HG03558 (cell line): Measurements from ENCODE around the gene ELAVL1.
"Not testable (repeated sequence)": the region's sequence is repeated elsewhere in the genome, so short reads cannot be mapped to it uniquely, and the experiment has no call there.

Experiments used
- ATAC-seq: cut with Tn5 transposase; IDR thresholded peaks from one replicate; pipeline ENCODE4 v1.9.1; 2021; ENCODE audit warnings: moderate number of reproducible peaks; ENCODE audit not compliant: unreplicated experiment; ENCODE audit errors: extremely low read depth

ELAVL1 gene

DNA sequence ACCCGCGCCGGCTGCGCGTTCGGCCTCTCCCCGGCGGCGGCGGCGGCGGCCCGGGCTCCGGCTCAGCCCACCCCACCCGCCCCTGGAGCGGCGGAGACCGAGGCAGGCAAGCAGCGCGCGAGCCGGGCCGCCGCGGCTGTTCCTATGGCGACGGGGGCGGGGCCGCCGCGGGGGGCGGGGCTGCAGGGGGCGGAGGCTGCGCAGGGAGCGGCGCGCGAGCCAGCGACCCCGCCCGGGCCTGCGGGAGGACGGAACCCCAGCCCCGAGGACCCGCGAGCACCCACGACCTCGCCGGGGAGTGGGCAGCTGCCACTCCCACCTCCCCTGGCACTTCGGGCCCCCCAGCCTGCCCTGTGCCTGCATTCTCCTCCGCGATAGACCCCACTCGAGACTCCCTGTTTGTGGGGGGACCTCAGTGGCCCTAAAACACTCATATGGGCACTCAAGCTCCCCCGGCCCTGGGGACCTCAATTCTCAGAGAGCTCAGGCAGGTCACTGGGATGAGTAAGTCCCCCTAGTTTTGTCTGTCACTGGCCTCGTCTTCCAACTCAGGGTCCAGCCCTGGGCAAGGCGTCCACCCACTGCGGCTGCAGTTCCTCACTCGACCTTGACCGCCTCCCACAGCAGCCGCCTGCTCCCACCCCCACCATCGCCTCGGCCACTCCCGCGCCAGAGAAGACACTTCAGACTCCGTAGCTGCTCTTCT is 79.3 kb downstream of the ELAVL1 start, which contains the start of gene CTXN1:
Gene CTXN1, minus strand, starts transcription at position 115 of the 706 bp plus-strand sequence. CDS start 597 bp downstream, outside the sequence.
- ATAC-seq, result no peak

DNA sequence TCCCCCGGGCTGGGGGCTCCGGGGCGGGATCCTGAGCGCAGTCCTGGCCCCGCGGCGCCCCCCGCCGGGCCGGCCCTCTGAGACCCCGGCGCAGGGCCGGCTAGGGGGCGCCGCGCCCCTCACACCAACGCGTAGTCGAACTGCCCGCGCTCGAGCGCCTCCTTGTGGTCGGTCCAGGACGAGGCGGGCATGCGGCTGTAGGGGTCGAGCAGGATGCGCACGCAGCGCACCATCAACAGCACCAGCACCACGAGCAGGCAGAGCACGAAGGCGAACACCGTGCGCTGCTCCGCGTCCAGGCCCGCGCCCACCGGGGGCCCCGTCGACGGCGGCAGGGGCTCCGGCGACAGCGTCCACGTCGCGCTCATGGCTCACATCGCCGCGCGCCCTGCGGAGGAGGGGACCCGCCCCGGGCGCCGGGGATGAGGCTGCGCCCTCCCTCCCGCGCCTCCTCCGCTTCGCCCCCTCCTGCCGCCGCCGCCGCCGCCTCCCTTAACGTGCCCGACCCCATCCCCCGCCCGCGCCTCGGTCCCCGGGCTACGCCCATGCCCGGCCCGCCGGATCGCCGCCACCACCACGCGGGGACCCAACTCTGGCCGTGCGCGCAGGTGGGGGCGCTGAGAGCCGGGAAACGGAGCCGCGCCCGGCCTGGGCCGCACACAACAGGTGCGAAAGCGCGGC is 80.1 kb downstream of the ELAVL1 start:
- no peak for ATAC-seq

DNA sequence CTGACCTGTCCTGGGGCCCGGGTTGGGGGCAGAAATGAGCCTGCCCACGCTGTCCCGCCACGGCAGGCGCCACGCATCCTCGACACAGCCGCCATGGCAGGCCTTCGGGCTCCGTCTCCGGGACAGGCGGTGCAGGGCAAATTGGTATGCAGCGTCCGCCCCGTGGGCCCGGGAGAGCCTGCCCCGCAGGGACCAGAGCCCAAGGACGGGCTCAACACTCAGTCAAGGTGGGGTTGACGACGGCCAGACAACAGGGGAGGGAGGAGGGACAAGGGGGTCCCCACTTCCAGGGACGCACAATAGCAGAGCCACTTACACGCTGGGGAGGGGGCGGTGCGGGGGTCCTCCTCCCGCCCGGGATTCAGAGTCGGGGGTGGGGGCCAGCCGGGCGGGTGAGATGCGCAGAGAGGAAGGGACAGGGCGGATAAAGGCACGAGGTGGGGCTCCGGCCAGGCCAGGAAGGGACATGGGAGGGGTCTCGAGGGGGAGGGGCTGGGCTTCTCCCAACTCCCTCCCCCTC is 80.7 kb downstream of the ELAVL1 start:
- no peak for ATAC-seq

DNA sequence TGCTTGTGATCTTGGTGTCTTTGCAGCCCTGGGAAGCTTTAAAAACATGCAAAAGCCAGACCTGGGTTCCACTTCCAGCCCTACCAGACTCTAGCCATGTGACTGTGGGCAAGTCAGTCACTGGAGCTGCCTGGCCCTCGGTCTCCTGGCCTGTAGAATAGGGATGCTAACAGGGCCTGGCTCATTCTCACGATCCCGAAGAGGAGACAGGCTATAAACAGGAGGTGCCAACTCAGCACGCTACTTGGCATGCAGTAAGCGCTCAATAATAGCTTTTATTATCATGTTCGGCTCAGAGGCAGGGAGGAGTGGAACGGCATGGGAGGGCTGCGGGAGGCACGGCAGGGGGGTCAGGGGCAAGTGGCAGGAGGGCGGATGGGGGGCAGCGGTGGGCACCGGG is 81.2 kb downstream of the ELAVL1 start:
- ATAC-seq, result no peak

DNA sequence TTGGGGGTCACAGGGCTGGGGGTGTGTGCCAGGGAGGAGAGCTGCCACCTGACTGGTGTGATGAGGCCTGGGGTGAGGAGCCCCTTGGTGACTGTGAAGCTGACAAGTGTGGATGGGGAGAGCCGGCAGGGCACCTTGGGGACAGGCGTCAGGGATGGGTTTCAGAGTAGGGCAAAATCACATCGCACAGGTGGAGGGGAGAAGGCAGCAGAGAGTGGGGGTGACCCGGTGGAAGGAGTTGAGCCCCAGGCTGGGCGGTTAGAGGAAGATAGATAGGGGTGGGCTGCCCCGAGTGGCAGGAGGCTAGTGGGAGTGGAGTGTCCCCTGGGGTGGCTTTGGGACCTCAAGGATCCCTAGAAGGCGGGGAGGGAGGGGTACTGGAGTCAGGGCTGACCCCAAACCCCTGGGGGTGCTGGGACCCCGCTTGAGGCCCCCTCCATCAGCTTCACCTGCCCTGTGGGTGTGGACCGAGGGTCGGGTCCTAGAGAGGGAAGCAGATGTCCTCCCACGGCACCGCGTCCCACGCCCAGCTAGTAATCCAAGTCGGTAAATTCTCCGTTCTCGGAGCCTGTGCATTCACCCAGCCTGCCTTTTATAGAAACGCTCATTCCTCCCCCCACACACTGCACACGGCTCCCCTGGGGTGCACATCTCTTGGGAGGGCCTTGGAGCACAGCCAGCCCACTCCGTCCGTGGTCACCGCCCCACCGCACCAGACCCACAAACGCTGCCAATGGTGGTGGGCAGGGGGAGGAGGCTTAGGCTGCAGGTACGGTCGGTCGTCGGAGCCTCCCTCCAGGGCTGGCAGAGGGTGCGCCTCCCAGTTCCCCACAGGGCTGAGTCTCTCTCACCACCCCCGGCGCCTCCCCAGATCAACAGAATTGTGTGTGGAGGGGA is 81.9 kb downstream of the ELAVL1 start:
- ATAC-seq, result no peak

DNA sequence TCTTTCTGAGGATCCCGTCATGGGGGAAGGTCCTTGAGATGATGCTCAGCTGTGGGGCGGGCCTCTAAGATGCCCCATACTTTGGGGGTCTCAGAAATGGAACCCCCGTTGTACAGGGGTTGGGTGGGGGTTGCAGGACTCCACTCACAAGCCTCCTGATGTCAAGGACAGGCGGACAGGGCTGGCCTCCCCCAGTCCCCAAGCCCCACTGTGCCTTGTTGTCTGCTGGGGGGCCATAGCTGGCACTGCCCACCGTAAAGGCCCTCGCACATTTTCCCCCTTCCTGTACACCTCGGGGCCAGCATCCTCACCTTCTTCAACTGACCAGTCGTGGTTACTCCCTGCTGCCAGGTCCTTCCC is 82.6 kb downstream of the ELAVL1 start:
- no peak for ATAC-seq

DNA sequence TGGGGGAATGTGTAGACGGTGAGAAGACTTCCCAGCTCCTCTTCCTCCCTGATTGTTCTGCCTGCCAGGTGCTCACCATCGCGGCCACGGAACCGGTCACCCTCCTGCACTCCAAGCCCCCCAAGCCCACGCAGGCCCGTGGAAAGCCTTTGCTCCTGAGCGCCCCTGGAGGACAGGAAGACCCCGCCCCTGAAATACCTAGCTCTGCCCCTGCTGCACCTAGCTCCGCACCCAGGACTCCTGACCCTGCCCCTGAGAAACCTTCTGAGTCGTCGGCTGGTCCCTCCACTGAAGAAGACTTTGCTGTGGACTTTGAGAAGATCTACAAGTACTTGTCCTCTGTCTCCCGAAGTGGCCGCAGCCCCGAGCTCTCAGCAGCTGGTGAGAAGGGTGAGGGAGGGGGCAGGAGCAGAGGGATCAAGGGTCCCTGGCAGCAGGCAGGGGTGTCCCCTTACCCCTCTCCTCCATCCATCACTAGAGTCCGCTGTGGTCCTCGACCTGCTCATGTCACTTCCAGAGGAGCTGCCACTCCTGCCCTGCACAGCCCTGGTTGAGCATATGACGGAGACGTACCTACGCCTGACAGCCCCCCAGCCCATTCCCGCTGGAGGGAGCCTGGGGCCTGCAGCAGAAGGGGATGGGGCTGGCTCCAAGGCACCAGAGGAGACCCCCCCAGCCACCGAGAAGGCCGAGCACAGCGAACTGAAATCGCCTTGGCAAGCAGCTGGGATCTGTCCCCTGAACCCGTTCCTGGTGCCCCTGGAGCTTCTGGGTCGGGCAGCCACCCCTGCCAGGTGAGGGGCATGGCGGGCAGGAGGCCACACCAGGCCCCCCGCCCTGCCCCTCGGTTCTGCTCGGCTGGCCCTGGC is 83.2 kb downstream of the ELAVL1 start:
- no peak for ATAC-seq

DNA sequence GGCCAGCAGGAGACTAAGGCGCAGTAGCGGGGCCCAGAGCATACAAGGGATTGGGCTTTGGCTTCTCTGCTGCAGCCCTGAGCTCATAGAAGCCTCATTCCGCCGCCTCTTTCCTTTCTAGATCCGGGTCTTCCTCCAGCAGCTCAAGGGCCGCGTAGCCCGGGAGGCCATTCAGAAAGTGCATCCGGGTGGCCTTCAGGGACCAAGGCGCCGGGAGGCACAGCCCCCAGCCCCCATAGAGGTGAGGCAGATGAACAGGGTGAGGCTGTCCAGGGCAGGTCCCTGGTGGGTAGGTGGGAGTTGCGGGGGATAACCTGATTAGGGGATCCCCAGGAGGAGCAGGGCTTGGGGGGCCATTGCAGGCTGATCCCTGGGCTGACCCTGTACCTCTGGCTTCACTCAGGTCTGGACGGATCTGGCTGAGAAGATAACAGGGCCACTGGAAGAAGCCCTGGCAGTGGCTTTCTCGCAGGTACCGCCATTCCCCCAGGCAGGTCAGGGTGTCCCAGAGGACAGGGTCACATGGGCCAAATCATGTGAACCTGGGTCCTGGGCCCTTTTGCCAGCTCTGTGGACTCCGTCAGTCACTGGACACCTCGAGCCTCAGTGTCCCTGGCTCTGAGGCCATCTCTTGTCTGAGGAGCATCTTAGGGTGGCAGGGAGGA is 84.0 kb downstream of the ELAVL1 start:
- ATAC-seq, result no peak

DNA sequence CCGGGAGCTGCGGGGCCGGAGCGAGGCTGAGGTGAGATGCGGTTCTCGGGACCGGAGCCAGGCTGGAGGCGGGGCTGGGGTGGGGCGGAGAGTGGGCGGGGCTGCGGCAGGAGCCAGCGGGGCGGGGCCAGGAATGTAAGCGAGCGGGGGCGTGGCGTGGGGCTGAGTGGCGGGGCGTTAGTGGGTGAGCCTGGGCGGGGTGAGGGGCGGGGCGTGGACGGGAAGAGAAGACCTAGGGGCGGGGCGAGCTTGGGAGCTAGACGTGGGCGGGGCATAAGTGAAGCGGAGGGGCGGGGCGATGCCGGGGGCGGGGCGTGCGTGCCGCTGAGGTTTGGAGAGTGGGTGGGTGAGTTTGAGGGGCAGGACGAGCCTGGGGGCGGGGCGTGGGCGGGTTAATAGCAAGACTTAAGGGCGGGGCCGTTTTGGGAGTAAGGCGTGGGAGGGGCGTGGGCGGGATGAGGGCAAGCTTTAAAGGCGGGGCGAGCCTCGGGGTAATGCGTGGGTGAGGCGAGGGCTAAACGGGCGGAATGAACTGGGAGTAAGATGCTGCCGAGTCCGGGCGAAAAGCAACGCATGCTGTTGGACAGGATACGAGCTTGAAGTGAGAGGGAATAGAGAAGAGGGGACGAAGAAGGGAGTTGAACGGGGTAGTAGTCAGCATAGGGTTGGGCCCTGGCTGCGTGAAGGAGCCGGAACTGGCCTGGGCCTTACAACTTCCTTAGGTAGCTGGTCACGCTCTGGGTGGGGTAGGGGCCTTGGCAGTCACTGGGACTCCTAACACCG is 84.7 kb downstream of the ELAVL1 start:
- no peak for ATAC-seq

DNA sequence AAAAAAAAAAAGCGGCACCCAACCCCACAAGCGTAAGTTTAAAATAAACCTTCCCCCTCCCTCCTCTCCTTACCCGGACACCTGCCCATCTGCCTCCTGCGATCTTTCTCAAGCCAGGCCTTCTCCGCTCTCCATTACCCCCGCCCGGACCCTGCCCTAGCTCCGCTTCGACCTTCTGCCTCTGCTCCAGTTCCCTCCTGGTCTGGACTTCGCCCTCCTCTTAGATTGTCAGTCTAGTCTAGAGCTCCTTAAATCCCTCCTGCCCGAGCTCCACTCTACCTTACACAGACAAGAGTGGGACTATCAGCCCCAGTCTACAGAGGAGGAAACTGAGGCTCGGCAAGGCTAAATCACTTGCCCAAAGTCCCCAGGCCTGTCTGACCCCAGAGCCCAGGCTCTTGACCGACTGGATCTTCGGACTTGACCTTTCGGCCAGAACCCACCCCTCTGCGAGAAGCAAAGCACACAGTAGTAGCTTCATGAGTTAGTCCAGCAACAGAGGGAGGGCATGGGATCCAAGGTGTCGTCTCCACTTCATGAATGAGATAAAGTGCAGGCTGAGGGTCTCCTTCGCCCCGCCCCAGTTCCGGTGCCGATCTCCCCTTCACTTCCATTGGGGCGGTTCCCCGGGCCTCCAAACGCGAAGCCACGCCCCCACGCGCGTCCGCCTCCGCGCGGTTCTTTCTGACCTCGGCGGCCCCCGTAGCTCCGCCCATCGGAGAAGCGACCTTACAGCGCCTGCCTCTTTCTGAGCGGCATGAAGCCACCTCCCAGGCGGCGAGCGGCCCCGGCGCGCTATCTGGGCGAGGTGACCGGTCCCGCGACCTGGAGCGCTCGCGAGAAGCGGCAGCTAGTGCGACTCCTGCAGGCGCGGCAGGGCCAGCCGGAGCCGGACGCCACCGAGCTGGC is 85.6 kb downstream of the ELAVL1 start, which contains the start of gene SNAPC2:
Gene SNAPC2, plus strand, starts transcription at position 729 of the 909 bp plus-strand sequence. Its CDS starts 29 bp downstream, at position 758.
- ATAC-seq, result no peak

DNA sequence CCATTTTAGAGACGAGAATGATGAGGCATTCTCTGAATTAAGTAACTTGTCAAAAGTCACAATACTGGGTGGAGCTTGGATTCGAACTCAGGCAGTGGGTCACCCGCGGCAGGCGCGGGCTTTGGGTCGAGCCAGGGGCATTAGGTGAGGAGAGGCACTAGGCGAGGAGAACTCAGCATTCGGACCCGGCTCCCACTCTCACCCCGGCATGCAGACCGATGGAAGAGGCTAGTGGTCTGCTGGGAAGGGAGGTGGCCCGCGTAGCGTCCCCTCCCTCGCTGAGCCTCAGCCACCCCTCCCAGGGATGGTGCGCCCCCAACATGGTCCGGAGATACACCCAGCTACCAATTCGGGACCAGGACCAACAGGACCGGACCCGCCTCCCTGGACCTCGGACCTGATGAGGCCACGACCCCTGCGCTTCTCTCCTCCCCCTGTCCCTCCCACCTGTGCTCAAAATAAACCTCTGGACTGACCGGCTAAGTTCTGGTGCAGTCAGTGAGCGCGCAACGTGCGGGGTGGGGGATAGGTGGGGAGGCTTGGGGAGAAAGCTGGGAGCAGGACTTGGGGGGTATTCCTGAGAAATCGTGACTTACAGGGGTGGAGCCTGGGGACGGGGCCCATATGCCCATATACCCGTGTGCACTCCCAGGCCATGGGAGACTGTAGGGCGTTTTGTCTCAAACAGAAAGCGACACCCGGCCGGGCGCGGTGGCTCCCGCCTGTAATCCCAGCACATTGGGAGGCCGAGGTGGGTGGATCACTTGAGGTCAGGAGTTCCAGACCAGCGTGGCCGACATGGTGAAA is 86.6 kb downstream of the ELAVL1 start:
- no peak for ATAC-seq

DNA sequence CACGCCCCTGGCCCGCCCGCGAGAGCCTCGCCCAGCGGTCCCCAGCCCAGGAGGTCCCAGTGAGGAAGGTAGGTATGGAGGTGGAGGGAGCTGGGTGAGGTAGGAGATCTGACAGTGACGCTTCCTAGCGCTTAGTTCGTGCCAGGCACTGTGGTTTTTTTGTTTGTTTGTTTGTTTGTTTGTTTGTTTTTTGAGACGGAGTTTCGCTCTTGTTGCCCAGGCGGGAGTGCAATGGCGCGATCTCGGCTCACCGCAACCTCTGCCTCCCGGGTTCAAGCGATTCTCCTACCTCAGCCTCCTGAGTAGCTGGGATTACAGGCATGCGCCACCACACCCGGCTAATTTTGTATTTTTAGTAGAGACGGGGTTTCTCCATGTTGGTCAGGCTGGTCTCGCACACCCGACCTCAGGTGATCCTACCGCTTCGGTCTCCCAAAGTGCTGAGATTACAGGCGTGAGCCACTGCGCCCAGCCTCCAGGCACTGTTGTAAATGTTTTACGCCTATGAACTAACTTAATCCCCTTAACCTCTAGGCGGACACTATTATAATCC is 87.3 kb downstream of the ELAVL1 start:
- not testable (repeated sequence) for ATAC-seq

DNA sequence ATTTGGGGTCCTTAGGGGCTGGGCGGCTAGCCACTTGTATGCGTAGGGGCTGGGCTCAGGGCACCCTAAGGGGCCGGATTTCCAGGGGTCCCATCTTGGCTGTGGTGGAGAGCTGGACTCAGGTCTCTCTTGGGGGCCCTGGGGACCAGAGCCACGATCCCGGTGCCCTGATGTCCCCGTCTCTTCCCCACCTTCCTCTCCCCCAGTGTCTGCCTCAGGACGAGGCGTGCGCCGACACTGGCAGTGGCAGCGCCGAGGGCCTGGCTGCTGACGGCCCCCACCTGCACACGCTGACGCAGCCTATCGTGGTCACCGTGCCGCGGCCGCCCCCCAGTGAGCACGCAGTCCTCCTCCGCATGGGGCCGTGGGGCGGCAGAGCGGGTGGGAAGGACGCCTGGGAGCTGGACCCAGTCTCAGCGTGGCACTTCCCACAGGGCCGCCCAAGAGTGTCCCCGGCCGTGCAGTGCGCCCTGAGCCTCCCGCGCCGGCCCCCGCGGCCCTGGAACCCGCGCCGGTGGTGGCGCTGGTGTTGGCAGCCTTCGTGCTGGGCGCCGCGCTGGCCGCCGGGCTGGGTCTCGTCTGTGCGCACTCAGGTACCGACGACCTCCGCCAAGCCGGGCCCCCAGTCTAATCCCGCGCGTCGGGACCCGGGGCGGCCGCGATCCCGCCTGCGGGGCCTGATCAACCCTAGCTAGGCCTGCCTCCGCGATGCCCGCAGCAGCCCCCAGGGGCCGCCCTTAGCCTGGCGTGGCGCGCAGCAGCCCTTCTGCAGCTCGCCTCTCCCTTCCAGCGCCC is 88.0 kb downstream of the ELAVL1 start:
- ATAC-seq, result no peak

DNA sequence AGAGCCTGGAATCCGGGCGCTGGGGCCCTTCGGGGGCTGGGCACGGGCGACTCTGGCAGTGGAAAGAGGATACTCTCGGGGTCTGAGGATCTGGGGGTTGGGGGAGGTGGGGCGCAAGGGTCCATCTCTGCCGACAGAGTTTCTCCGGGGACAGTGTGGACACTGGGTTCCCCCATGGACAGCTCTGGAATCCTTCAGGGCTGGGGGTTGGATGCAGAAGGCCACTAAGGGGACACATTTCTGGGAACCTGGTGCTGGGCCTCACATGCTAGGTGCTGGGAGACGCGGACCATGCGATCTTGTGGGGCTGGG is 88.5 kb downstream of the ELAVL1 start:
- ATAC-seq, result no peak

DNA sequence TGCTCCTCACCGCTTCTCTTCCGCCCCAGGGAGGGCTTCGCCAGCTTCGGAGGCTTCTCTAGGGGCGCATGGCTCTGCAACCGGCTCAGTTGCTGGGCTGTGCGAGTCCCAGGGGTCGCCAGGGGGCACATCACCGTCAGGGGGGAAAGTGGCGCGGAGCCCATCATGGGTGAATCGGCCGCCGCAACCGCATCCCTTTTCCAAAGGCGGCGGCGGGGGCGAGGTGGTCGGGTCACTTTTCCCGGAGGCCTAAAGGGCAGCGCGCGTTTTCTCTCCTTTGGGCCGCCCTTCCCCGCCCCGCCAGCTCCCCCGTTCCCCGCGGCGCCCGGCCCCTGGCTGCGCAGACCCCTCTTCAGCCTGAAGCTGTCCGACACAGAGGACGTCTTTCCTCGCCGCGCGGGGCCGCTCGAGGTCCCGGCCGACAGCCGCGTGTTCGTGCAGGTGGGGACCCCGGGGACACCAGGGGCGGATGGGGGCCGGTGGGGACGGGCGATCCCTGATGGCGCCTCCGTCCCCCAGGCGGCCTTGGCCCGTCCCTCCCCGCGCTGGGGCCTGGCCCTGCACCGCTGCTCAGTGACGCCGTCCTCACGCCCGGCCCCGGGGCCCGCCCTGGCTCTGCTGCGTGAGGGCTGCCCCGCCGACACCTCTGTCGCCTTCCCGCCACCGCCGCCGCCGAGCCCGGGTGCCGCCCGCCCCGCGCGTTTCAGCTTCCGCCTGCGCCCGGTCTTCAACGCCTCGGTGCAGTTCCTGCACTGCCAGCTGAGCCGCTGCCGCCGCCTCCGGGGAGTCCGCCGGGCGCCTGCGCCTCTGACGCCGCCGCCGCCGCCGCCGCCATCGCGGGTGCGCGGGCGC is 89.1 kb downstream of the ELAVL1 start:
- no peak for ATAC-seq
